ENCODE measurements around the gene CDCA4. TPM values are rescaled to one million over a fixed set of nuclear protein-coding genes. Genes with fewer than 3 reads are reported as not detected.

CDCA4 gene
- polyA plus RNA-seq, 2 of the 4 experiments (the other 2 are of a cell fraction): 24.2 to 26.9 TPM

DNA sequence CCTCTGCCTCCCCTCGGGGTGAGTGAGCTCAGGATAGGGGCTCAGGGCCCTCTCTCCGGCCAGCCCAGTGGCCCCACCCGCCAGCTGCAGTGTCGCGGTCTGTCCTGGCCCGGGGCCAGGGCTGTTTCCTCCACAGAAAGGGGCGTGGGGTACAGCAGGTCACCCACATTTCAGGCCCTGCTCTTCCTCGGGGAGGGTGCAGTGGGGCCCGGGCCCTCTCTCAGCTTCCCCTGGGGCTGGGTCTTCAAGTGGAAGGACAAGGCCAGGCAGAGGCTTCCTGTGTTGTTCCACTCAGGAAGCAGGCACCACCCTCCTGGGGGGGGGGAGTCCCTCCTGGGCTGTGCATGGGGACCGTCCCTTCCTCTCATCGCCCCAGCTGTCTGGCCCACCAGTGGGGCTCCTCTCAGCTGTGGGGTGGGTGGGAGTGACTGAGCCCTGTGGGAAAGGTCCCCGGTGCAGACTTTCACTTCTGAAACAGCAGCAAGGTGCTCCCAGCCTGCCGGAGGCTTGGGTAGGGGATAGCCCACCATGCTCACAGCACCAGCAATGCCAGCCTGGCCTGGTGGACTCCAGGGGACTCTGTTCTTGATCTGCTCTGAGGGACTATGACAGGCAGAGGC lies 40.7 kb upstream of the CDCA4 start:
- Histone ChIP-seq H3K9me3 (no peaks in the 10 kb centered on the region), H3K4me1 (peaks cover 11% of the 10 kb centered on the region), H3K27ac (no peak overlapping the region), H3K4me2 (no peak overlapping the region), H3K4me3 (no peak overlapping the region)
- ATAC-seq (no peak), DNase-seq (ENCODE audit: low read depth in 1 of 2, low spot score in 1 of 2) (no peak), FAIRE-seq (no peak)
- 79% methylated on average over 9 of the region's 13 CpGs for WGBS (ENCODE audit: missing lambda C conversion rate)
- POLR2A ChIA-PET: no interaction called here
- TF ChIP-seq RNF2 (IDR thresholded peaks at IDR 0.05; ENCODE audit: borderline replicate concordance, low read depth) (no peak), ZFP36 (IDR thresholded peaks at IDR 0.05; ENCODE audit: borderline replicate concordance, partially characterized antibody) (no peak), EP300 (IDR thresholded peaks at IDR 0.05) (no peak), TP53 (CRISPR knock-in tag; IDR thresholded peaks at IDR 0.05) (no peak), CBX8 (IDR thresholded peaks at IDR 0.05) (no peak), HOXA7 (CRISPR knock-in tag; IDR thresholded peaks at IDR 0.05) (no peak), HOXB13 (CRISPR knock-in tag; IDR thresholded peaks at IDR 0.05; ENCODE audit: low read depth) (no peak), NPAS2 (CRISPR knock-in tag; IDR thresholded peaks at IDR 0.05; ENCODE audit: borderline replicate concordance) (no peak)
- TF ChIP-seq, protein P1, sequence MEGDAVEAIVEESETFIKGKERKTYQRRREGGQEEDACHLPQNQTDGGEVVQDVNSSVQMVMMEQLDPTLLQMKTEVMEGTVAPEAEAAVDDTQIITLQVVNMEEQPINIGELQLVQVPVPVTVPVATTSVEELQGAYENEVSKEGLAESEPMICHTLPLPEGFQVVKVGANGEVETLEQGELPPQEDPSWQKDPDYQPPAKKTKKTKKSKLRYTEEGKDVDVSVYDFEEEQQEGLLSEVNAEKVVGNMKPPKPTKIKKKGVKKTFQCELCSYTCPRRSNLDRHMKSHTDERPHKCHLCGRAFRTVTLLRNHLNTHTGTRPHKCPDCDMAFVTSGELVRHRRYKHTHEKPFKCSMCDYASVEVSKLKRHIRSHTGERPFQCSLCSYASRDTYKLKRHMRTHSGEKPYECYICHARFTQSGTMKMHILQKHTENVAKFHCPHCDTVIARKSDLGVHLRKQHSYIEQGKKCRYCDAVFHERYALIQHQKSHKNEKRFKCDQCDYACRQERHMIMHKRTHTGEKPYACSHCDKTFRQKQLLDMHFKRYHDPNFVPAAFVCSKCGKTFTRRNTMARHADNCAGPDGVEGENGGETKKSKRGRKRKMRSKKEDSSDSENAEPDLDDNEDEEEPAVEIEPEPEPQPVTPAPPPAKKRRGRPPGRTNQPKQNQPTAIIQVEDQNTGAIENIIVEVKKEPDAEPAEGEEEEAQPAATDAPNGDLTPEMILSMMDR (IDR thresholded peaks at IDR 0.05): no peak
- TF ChIP-seq, protein P2, sequence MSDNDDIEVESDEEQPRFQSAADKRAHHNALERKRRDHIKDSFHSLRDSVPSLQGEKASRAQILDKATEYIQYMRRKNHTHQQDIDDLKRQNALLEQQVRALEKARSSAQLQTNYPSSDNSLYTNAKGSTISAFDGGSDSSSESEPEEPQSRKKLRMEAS (IDR thresholded peaks at IDR 0.05): no peak
- CTCF ChIA-PET: interaction anchor here (0.6 to 8.1 kb wide), 6 partner anchors 10 to 85 kb away, joined by 3 to 88 read pairs (median 4); no protein-coding TSS in a partner anchor

DNA sequence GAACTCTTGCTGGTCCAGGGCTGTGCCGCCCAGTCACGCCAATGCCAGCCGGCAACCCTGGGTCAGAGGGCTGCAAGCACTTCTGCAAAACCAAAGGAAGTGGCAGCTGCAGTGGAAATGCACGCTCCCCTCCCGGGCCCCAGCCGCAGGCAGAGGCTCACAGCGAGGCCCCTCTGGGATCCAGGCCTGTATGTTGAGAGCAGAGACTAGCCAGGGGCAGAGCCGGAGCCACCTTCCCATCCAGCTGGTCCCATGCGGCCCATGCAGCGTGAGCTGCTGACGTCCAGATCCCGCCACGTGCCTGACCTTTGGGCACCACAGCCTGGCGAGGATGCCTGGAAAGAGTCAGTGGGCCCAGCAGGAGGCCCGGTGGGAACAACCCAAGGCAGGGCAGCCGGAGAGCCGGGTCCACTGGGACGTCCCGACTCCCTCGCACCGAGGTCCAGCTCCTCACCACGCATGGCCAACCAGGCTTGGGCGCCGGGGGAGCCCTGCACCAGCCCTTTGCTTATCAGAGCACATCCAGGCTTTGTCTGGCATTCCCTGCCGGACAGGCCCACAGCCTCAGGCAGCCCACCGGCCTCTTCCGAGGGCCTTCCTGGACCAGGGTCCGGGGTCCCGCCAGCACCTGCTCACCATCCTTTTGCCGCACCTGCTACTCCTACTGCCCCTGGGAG lies 40.0 kb upstream of the CDCA4 start:
- H3K4me1 ChIP-seq: peaks cover 11% of the 10 kb centered on the region
- ATAC-seq (no peak; a peak in 2 of 6 replicates), FAIRE-seq (no peak), DNase-seq (ENCODE audit: low read depth in 1 of 2, low spot score in 1 of 2) (no peak)
- H3K27ac ChIP-seq: no peak overlapping the region
- POLR2A ChIA-PET: no interaction called here
- no peak overlapping the region for H3K4me3 ChIP-seq
- TF ChIP-seq, protein P3, sequence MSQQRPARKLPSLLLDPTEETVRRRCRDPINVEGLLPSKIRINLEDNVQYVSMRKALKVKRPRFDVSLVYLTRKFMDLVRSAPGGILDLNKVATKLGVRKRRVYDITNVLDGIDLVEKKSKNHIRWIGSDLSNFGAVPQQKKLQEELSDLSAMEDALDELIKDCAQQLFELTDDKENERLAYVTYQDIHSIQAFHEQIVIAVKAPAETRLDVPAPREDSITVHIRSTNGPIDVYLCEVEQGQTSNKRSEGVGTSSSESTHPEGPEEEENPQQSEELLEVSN (IDR thresholded peaks at IDR 0.05; ENCODE audit: borderline replicate concordance, low read depth): no peak
- TF ChIP-seq CBX8 (IDR thresholded peaks at IDR 0.05): no peak
- TF ChIP-seq, protein P4, sequence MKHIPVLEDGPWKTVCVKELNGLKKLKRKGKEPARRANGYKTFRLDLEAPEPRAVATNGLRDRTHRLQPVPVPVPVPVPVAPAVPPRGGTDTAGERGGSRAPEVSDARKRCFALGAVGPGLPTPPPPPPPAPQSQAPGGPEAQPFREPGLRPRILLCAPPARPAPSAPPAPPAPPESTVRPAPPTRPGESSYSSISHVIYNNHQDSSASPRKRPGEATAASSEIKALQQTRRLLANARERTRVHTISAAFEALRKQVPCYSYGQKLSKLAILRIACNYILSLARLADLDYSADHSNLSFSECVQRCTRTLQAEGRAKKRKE (CRISPR knock-in tag; IDR thresholded peaks at IDR 0.05; ENCODE audit: low read depth): no peak
- TF ChIP-seq KDM1A (IDR thresholded peaks at IDR 0.05; ENCODE audit: low read depth): no peak
- no peak for TF ChIP-seq FOSL2 (IDR thresholded peaks at IDR 0.05)
- no peak for TF ChIP-seq FOSL2 (CRISPR knock-in tag; IDR thresholded peaks at IDR 0.05)
- TF ChIP-seq, protein P5, sequence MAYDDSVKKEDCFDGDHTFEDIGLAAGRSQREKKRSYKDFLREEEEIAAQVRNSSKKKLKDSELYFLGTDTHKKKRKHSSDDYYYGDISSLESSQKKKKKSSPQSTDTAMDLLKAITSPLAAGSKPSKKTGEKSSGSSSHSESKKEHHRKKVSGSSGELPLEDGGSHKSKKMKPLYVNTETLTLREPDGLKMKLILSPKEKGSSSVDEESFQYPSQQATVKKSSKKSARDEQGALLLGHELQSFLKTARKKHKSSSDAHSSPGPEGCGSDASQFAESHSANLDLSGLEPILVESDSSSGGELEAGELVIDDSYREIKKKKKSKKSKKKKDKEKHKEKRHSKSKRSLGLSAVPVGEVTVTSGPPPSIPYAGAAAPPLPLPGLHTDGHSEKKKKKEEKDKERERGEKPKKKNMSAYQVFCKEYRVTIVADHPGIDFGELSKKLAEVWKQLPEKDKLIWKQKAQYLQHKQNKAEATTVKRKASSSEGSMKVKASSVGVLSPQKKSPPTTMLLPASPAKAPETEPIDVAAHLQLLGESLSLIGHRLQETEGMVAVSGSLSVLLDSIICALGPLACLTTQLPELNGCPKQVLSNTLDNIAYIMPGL (CRISPR knock-in tag; IDR thresholded peaks at IDR 0.05; ENCODE audit: borderline replicate concordance): no peak
- no peak for TF ChIP-seq JUN (IDR thresholded peaks at IDR 0.05)
- TF ChIP-seq POLR2A (IDR thresholded peaks at IDR 0.05; ENCODE audit: low read length): no peak
- CTCF ChIA-PET: interaction anchor here (0.7 to 8.1 kb wide), 5 partner anchors 10 to 86 kb away, joined by 3 to 88 read pairs (median 4); no protein-coding TSS in a partner anchor
- 91% methylated on average over 18 of the region's 30 CpGs for WGBS (ENCODE audit: missing lambda C conversion rate)
- H3K4me2 ChIP-seq: no peak overlapping the region
- H3K9me3 ChIP-seq: no peaks in the 10 kb centered on the region

Measured in A549 (cell line).